GM12875 (cell line): ENCODE results near the gene ITGA4.

Experiments
- H3K4me3 ChIP-seq: one replicate; pipeline ENCODE4 v1.5.1; 2011; ENCODE audit warnings: low read depth, low read length, control low read depth
- CTCF ChIP-seq: IDR thresholded peaks from 2 replicates; pipeline ENCODE4 v1.5.1; 2011; ENCODE audit warnings: low read depth, mild to moderate bottlenecking, control low read depth, inconsistent platforms, low read length, moderate library complexity, borderline replicate concordance; ENCODE audit not compliant: insufficient read depth

Gene ITGA4

DNA sequence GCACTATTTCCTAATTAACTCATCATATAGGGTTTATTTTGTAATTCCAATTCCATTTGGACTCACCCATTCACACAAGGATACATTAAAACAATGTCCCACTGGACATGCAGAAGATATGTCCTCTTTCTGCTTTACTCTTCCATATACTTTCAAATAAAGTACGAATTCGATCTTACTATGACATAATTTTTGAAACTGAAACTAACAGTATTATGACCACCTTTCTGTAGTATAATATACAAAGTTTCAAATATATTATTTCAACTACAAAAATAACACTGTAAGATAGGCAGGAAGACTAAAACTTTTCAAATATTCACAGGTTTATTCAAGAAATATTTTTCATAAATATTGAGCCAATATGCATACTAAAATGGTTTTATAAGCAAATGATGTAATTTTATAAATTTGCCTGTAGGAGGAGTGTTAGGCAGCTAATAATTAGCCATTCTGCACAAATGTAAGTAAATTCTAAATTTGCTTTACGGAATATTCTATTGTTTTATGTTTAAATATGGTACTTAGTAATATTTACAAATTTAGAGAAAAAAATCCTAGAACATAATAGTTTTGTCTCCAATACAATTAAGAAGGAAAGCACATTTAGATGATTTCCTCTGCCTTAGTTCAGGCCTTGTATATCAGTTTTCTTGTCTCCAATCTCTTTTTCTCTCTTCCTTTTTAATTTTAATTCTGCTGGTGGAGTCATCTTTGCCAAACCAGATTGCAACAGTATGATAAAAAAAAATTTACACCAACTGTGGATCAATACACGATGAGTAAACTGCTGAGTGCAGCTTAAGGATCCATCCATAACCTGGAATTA is 113.9 kb downstream of the ITGA4 start:
- H3K4me3 ChIP-seq = no peak overlapping the region
- no peak for TF ChIP-seq CTCF

DNA sequence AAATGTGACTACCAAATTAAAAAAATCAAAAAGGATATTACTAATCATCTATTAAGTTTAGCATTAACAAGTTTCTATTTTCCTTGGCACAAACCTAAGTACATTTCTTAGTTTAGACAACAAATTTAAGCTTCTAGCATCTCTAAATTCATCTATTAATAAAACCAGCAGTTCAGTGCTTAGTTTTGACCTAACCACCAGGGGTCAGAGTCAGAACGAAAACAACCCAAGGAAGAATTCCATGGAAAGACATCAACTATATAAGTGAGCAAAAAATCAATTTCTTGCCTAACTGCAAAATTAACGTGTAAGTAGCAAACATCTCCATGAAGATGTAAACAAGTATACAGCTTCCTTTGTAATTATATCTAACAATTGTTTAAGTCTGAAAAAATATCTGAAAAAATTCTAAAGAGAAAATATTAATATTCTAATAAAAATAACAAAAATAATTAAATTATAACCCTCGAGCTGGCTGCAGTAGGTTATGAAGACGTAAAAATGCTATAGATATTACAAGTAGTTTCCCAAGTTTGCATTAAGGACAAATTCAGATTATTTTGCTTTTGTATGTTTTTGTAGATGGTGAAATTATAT is 116.1 kb downstream of the ITGA4 start:
- TF ChIP-seq CTCF = peak; percentile 18; the same call in 1 of the 2 replicates

GRCh38 chr2:181574321-181574720 is 117.1 kb downstream of the ITGA4 start:
- no peak for TF ChIP-seq CTCF
- no peak overlapping the region for H3K4me3 ChIP-seq

More for the DNA sequence above, 116.1 kb downstream of the ITGA4 start:
- no peak overlapping the region for H3K4me3 ChIP-seq

DNA sequence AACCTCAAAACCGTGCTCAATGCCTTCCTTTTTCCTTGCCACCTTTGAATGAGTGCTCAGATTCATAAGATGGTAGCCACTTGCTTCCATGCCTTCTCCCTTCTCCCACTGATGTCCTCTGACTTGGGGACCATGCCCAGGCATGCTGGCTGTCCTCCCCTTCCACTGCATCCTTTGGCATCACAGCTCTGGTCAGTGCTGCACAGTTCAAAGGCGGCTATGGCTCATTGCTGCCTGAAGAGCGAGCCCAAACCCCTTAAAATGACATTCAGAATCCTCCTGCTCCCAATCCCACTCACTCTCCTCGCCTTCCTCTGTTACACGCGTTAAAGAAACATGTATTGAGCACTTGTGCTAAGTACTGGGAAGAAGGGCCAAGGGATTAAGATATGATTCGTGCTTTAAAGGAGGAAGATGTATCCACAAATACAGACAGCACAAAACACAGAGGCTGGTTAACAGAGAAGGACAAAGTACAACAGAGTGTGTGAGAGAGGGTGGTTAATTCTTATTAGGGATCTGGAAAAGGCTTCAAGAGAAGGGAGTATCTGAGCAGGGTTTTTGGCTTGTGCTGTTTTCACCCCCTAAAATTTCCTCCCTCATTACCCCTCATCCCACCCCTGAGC is 118.0 kb downstream of the ITGA4 start:
- TF ChIP-seq CTCF = no peak
- no peak overlapping the region for H3K4me3 ChIP-seq

- H3K4me3 ChIP-seq = no peak overlapping the region
- TF ChIP-seq CTCF = no peak
Measured at GRCh38 chr2:181575650-181576025, 118.5 kb downstream of the ITGA4 start.

DNA sequence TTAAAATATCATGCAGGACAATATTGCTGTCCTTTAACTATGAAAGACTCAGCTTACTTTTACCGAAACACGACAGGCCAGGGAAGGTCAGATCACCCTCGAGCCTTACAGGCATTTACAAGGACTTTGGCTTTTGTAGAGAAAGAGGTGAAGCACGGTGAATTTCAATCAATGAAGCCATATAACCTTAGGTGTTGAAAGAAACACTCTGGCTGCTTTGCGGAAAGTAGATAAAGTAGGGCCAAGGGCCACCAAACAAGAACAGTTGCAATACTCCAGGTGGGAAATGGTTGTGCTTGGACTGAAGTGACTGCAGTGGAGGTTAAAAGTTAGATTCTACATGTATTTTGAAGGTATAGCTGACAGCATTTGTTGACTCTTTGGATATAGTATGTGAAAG is 119.2 kb downstream of the ITGA4 start:
- no peak for TF ChIP-seq CTCF
- H3K4me3 ChIP-seq = no peak overlapping the region
